Measurements from ENCODE around the gene SHC2. TPM values are rescaled to one million over a fixed set of nuclear protein-coding genes. Genes with fewer than 3 reads are reported as not detected.
"Not testable (repeated sequence)": the region's sequence is repeated elsewhere in the genome, so short reads cannot be mapped to it uniquely, and the experiment has no call there.

Gene SHC2
- total RNA-seq, 1 donor from 2014 or later: 31.6 TPM

DNA sequence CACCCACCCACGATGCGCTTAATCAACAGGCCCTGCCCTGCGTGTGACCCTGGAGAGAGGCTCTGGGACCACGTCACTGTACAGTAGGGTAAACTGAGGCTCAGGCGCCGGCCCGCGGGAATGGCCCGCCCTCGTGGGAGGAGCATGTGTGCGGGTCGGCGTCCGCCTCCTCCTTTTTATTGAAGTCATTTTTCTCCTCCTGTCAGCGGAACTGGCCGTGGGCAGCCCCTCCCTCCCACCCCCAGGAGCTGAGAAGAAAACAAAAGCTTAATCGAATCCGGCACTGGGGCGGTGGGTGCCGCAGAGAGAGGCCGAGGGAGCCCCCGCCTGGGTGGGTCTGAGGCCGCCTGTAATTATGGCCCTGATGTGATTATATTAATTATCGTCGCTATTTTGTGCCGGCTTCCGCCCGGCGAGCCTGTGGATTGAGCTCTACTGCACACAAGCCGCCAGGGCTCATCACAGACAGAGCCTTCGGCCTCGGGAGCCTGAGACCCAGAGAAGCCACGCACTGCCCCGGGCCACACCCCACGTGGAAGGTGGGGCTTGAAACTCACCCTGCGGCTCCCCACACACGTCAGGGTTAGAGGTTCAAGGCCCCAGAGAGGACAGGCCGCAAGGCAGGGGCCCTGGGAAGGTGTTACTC, 58.8 kb downstream of the SHC2 start:
- intact Hi-C loops (cut with DNase I): no loop called here
- DNase-seq (ENCODE audit: low spot score) (peak; percentile 52), ATAC-seq (peak; percentile 55)

DNA sequence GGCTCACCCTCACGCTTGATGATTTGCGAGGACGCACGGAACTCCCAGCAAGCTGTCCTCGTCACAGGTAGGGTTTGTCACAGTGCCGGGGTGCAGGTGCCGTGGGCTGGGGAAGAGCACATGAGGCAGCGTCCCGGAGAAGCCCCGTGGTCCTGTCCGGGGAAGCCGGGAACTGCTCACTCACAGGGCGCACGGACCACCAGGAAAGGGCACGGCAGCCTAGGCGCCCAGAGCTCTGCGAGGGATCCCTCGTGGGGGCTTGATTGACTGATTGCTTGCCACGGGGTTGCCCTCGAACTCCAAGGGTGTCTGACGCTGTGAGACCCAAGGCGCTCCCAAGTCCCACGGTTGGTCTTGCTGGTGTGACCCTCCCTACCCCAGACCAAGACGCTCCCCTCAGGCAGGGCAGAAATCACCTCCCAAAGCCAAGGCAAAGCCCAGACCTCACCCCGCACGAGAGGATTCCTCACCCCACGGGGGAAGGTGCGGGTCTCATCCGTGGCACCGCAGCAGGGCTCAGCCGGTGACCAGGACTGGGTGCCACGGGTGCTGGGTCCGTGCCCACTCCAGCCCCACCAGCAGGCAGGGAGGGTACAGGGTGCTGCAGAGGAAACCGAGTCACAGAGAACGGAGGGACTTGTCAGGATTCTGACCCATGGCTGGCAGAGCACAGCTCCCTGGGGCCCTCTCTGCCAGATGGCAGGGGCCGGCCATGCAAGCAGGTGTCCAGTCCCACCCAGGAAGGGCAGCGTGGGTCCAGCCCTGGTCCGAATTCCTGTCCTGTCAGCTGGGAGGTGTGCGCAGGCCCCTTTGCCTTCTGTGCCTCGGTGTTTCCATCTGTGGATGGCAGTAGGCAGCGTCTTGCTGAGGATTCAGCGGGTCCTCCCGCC, 59.6 kb downstream of the SHC2 start:
- DNase-seq (ENCODE audit: low spot score) (peak; percentile 55), ATAC-seq (no peak)
- intact Hi-C loops (cut with DNase I): no loop called here

- ATAC-seq (no peak), DNase-seq (ENCODE audit: low spot score) (peak; percentile 37)
- intact Hi-C loops (cut with DNase I): no loop called here
These were observed 61.5 kb downstream of the SHC2 start for GRCh38 chr19:399370-399769.

DNA sequence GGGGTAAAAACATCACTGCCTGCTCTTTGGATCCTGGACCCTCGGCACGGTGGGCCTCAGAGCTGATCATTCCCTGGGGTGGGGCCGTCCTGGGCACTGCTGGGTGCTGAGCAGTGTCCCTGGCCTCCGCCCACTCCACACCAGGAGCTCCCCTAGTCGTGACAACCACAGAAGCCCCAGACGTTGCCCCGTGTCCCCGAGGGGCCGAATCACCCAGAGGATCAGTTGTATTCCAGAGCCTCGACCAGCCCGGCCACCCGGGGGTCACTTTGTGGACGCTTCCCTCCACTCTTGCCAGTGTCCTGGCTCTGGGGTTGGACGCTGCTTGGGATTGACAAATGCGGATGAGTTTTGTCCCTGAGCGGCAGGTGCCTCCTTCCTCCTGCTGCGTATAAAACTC, 62.1 kb downstream of the SHC2 start:
- DNase-seq (ENCODE audit: low spot score) (peak; percentile 48), ATAC-seq (no peak)
- intact Hi-C loops (cut with DNase I): no loop called here

DNA sequence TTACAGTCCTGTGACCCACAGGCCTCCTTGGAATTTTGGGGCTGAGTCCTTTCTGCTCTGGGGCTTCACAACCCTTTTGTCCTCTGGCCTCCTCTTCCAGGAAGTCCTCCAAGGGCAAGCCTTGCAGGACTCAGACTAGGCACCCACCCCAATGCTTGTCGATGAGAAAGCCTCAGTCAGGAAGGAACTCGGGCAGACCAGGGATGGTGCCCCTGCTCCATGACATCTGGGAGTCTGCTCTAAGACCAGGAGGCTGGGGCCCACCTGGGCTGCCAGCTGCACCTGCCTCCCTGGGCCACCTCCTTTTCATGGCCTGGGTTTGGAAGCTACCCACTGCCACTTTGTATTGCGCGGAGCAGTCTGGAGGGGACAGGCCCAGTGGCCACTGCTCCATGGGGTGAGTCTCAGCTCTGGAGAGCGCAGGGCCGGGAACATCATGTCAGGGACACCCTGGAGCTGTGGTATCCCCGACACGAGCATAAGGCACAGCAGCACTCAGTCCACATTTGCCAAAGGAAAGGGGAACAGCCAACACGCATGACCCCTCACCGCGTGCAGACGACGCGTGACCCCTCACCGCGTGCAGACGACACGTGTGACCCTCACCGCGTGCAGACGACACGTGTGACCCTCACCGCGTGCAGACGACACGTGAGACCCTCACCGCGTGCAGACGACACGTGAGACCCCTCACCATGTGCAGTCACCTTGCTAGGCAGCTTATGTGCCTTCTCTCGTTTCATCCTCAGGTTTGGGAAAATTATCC, 62.7 kb downstream of the SHC2 start:
- DNase-seq (ENCODE audit: low spot score) (peak; percentile 50), ATAC-seq (no peak)
- intact Hi-C loops (cut with DNase I): no loop called here

DNA sequence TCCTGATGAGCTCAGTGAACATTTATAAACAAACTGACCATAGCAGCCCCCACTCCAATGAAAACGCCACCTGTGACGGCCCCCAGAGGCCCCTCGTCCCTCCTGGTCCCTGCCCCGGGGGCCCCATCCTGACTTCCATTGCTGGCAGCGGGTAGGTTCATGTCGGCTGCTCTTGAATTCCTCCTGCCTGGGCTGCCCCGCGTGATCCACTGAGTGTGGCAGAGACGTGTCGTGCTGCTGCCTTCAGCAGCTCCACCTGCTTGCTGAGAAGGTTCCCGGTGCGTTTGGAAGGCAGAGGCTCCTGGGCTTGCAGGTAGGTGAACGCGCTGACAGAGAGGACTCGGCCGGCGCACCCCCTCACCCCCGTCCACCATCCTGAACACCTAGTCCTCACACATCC, 63.5 kb downstream of the SHC2 start:
- ATAC-seq (no peak), DNase-seq (ENCODE audit: low spot score) (peak; percentile 23)
- intact Hi-C loops (cut with DNase I): no loop called here

DNA sequence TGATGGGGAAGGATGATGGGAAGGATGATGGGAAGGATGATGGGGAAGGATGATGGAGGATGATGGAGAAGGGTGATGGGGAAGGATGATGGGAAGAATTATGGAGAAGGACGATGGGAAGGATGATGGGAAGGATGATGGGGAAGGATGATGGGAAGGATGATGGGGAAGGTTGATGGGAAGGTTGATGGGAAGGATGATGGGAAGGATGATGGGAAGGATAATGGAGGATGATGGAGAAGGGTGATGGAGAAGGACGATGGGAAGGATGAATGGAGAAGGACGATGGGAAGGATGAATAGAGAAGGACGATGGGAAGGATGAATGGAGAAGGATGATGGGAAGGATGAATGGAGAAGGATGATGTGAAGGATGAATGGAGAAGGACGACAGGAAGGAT, 65.4 kb downstream of the SHC2 start:
- ATAC-seq: no peak
- intact Hi-C loops (cut with DNase I): no loop called here
- DNase-seq (ENCODE audit: low spot score): no peak

GRCh38 chr19:394857-395256, 66.0 kb downstream of the SHC2 start:
- intact Hi-C loops (cut with DNase I); DNase-seq (ENCODE audit: low spot score); ATAC-seq: not testable (repeated sequence)

DNA sequence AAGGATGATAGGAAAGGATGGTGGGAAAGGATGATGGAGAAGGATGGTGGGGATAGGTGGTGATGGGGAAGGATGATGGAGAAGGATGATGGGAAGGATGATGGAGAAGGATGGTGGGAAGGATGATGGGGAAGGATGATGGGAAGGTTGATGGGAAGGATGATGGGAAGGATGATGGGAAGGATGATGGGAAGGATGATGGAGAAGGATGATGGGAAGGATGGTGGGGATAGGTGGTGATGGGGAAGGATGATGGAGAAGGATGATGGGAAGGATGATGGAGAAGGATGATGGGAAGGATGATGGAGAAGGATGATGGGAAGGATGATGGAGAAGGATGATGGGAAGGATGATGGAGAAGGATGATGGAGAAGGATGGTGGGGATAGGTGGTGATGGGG, 67.3 kb downstream of the SHC2 start:
- ATAC-seq; DNase-seq (ENCODE audit: low spot score); intact Hi-C loops (cut with DNase I): not testable (repeated sequence)

DNA sequence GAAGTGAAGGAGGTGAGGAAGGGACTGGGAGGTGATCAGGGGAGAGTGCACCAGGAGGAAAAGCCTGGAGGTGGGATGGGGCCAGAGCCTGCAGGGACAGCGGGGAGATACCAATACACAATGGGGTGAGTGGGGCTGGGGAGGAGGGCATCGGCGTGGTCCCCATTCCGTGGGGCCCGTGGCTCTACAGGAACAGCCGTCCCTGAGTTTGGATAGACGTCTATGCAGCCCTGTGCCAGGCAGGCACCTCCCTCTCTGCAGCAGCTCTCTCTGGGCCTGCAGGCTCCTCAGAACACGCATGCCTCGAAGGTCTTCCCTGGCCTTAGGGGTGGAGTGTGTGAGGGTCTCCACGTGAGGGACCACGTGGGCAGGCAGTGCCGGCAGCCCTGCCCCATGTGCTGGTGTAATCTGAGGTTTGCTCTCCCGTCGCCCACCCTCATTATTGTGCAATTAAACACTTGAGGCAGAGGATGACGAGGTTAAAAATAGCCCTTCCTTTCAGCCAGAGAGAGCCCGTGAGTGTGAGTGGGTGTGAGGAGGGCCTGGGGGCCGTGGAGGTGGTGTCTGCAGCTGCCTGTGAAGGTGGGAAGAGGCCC, 68.4 kb downstream of the SHC2 start:
- intact Hi-C loops (cut with DNase I): no loop called here
- ATAC-seq (no peak), DNase-seq (ENCODE audit: low spot score) (no peak)

GRCh38 chr19:391726-392374, 69.0 kb downstream of the SHC2 start:
- intact Hi-C loops (cut with DNase I): no loop called here
- ATAC-seq (no peak), DNase-seq (ENCODE audit: low spot score) (peak; percentile 46)

DNA sequence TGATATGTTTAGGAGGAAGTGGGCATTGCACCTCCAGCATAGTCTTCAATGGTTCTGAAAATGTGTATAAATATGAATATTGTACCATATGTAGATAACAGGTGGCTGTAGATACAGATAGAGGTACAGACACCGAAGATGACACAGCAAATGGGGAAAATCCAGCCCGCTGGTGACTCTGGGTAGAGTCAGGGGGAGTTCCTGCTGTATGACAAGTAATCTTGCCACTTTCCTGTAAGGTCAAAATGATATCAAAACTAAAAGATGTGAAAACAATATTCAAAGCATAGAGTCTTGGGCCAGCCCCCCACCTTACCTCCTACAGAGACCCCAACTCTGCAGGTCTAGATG, 69.7 kb downstream of the SHC2 start:
- intact Hi-C loops (cut with DNase I): no loop called here
- ATAC-seq: no peak
- no peak for DNase-seq (ENCODE audit: low spot score)

- DNase-seq (ENCODE audit: low spot score): peak; percentile 40
These were observed 70.2 kb downstream of the SHC2 start for GRCh38 chr19:390386-391206.

GRCh38 chr19:389935-390289, 70.9 kb downstream of the SHC2 start:
- peak; percentile 23 for DNase-seq (ENCODE audit: low spot score)
- intact Hi-C loops (cut with DNase I): no loop called here
- ATAC-seq: no peak

More at GRCh38 chr19:390386-391206, 70.2 kb downstream of the SHC2 start:
- intact Hi-C loops (cut with DNase I): no loop called here
- ATAC-seq: no peak

DNA sequence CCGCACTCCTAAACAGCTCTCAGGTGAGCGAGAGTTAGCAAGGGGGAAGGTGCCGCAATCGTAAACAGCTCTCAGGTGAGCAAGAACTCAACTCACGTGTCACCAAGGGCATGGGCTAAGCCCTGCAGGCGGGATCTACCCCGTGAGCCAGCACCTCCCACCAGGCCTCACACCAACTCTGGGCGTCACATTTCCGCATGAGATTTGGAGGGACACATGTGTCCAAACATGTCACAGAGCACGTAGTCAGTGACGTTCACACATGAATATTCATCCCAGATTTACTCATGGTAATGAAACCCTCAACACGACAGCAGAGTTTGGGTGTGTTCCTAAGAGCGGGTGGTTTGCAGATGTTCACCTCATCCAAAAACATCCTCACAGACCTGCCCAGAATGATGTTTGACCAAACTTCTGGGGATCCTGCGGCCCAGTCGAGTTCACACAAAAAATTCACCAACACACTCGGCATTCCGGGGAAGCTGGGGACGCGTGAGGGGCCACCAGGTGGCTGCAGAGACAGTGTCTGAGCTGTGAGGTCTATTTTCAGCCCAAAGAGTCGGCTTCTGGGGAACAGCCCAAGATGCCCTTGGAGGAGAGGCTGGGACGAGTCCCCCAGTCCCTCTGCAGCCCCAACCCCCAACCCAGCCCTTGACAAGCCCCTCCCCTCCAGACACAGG, 71.4 kb downstream of the SHC2 start:
- intact Hi-C loops (cut with DNase I): no loop called here
- DNase-seq (ENCODE audit: low spot score) (peak; percentile 23), ATAC-seq (no peak)

DNA sequence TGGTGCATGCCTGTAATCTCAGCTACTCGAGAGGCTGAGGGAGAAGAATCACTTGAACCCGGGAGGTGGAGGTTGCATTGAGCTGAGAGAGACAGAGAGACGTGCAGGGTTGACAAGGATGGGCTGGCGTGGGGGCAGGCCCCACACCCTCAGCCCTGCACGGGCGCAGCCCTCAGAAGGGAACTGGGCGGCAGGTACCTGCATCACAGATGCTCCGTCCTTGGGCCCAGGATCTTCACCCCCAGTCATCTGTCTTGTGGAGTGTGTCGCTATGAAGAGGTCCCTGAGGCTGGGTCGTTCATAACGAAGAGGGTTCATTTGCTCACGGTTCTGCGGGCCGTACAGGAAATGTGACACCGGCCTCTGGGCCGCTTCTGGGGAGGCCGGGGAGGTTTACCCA, 72.1 kb downstream of the SHC2 start:
- ATAC-seq: no peak
- intact Hi-C loops (cut with DNase I): no loop called here
- DNase-seq (ENCODE audit: low spot score): no peak

GRCh38 chr19:387777-388176, 73.1 kb downstream of the SHC2 start:
- DNase-seq (ENCODE audit: low spot score) (no peak), ATAC-seq (no peak)
- intact Hi-C loops (cut with DNase I): no loop called here
